SK-N-DZ (cell line): Measurements from ENCODE around the gene NR5A1.

Source experiments
- DNase-seq: peaks from one replicate; pipeline ENCODE4 v3.0.0-alpha.2; 2015; ENCODE audit warnings: low spot score

The NR5A1 gene

DNA sequence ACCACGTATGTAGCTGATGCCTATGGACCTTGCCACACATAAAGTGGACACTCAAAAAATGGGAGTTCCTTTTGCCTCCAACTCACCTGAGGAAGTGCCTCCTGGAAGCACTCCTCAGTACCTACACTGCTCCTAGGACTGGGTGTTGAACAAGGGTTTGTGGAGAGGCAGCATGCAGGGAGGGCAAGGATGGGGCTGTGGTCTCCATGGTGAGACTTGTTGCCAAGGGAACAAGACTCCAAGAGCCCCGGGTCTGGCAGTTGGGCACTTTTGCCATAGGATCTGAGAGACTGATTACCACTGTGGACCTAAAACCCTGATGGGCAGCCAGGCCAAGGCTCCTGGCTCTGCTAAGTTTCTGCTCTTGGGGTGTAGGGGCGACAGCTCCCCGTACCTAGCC lies 6.9 kb upstream of the NR5A1 start:
- no peak for DNase-seq

DNA sequence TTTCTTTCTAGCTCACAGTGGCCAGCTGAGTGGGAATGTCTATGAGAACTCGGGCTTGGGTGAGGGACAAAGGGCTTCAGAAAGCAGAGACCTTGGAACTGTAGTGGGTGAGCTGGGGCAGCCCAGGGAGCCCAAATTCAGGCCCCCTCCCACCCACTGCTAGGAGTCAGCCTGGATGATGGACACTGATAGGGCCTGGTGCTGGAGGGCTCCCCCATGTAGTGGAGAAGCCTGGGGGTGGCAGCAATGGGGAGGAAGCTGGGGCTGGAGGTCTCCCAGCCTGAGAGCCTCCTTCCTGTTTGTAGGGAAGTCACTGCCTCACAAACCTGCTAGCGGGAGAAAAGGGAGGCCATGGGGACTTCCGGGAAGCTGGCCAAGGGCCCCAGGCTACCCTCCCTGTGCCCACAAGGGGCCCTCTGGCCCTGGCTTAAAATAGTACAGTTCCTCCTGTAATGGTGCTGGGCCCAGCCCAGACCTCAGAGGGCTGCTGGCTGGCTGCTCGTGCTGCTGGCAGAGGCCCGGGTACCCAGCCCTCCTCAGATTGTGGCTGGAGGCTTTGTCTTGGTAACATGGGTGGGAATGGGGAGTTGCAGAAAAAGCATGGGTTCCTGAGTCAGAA lies 6.3 kb upstream of the NR5A1 start:
- no peak for DNase-seq

DNA sequence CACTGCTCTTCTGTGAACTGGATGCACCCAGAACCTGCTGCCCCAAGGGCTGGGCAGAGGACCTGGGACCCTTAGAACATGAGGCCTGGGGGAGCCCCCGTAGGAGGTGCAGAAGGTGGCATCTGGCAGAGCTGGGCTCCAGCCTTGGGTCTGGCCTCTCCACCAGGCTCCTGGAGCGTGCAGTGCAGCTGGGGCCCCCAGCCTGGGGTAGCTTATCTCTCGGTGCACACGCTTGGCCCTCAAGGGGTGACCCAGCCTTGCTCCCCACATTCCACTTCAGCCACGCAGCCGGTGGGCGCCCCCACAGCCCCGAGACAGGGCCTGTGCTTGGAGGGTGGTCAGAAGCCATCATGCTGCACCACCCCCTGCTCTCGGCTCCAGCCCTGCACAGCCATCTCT lies 5.6 kb upstream of the NR5A1 start:
- no peak for DNase-seq

DNA sequence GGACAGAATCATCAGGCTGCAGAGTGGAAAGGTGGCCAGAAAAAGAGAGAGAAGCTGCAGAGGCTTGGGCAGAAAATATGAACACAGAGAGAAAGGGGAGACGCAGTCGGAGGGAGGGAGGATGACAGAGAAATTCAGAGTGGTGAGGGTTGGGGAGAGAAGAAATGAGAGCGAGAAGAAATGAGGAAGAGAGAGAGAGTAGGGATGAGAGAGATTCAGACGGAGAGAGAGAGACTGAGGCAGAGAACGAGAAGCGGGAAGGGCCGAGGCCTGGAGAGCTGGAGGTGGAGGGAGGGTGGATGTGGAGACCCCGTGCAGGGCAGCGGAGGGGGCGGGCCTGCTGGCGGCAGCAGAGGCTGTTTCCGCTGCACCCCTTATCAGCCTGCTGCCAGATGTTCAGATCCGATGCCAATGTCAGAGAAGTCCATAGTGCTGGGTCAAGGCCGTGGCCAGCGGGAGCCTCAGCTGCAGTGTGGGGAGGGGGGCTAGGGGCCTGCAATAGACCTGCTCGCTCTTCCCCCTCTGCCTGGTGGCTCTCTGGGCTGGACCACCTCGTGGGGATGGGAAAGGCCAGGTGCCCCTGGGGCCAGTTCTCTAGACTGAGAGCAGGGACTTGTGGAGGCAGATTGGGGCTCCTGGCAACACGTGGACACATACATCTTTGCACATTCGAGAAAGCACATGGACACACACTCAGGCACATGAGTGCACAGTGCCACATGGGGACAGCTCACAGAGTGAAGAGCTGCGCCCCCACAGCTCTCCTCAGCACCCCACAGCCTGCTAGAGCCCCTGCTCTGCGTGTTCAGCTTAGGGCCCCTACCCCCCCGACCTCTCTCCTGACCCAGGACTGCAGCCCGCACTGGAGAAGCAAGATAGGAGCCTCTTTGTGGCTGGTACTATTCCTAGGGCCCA lies 4.9 kb upstream of the NR5A1 start:
- DNase-seq: peak; percentile 51

DNA sequence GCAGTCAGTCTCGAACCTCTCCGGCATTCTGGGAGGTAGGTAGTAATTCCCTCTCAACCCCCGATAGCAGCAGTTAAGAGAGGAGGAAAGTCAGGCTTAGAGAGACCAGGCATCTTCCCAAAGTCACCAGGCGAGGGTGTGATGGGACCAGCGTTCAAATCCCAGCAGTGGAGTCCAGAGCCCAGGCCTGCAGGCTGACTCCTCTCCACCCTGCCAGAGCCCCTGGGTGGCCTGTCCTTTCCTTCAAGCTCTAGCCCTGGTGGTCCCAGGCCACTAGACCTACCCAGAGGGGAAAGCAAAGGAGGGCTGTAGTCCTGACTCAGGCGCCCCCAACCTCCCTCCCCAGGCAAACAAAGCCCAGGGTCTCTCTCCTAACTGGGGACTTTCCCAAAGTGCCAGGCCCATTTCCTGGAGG lies 4.2 kb upstream of the NR5A1 start:
- DNase-seq: peak; percentile 44

DNA sequence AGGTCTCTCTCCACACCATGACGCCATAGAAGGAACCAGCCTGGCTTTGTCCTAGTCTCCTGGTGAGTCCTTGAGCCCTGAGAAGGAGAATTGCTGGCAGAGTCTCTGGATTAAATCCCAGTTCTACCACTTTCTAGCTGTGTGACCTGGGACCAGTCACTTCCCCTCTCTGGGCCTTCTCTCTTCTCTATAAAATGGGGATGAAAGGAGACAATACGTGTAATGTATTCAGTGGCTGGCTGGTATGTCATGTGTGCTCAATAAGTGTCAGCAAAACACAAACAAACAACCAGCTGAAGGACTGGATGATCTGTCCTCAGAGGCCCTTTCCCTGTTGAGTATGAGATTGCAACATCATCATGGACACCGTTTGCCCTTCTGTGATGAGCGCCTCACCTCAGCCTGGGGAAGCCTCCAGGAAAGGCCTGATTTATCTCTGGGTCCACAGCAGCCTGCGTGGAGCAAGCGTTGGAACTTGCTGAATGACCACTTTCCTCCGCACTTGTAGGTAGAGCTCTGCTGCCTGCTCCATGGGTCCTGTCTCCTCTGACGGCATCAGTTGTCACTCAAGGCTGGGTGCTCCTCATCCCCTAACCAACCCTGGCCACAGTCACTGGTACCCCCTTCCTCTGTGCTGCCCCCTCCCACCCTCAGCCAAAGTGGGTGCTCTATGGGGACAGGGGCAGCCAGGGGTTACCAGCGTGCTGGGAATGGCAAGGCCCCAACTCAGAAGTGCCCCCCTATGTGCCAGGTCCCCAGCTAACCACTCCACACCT lies 3.6 kb upstream of the NR5A1 start:
- no peak for DNase-seq

DNA sequence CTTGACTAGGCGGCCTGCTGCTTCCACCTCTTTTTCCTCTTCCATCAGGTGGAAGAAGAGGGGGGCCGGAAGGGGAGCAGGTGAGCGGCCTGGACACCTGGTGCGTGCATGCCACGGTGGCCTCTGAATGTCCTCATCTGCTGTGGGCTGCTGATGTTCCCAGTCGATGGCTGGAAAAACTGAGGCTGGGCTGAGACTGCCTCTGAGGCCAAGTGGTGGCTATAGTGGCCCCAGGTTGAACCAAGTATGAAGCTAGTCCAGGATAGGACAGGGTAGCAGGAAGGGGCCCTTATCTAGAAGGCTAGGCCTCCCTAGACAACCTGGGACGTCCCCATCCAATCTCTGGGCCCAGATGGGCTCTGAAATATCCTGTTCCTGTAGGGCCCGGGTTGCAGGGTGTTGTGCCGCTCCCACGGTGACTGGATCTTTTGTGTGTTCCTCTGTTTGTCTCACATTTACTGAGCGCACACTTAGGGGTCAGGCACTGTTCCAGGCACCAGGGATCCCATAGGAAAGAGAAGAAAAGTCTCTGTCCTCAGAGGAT lies 753 bp upstream of the NR5A1 start:
- DNase-seq: no peak

DNA sequence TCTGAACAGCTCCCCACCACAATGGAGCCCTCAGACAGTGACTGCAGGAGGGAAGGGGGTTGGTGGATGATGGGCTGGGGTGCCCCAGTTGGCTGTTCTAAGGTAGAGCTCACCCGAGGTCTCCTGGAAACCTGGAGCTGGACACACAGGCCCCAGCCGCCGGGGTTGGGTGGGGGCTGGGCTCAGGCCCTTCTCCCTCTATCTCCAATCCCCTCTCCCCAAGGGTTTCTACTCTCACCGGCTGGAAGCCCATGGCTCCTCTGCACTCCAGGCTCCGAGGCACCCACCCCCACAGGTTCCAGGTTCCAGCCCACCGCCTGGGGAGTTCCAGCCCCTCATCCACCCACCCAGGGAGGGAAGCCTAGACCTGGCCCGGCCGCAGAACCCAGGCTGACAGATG lies 766 bp downstream of the NR5A1 start:
- DNase-seq: no peak

DNA sequence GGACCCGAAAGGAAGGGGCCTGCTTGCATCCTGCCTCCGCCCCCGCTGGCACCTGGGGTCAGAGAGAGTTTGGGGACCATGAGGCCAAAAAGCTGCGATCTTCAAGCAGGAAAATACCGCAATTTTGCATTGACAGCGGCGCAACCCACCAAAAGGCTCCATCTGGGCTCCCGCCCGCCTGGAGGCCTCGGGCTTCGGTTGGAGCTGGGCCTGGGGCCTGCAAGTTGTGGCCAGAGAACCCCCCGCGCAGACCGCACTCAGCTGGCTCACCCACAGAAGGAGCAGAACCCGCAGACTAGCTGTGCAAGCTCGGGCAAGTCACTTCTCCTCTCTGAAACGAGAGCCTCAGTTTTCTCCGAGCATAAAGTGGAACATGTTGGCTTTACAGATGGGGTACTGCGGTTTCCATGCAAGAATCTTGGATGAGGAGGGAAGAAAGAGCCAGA lies 1.3 kb downstream of the NR5A1 start:
- DNase-seq: no peak

DNA sequence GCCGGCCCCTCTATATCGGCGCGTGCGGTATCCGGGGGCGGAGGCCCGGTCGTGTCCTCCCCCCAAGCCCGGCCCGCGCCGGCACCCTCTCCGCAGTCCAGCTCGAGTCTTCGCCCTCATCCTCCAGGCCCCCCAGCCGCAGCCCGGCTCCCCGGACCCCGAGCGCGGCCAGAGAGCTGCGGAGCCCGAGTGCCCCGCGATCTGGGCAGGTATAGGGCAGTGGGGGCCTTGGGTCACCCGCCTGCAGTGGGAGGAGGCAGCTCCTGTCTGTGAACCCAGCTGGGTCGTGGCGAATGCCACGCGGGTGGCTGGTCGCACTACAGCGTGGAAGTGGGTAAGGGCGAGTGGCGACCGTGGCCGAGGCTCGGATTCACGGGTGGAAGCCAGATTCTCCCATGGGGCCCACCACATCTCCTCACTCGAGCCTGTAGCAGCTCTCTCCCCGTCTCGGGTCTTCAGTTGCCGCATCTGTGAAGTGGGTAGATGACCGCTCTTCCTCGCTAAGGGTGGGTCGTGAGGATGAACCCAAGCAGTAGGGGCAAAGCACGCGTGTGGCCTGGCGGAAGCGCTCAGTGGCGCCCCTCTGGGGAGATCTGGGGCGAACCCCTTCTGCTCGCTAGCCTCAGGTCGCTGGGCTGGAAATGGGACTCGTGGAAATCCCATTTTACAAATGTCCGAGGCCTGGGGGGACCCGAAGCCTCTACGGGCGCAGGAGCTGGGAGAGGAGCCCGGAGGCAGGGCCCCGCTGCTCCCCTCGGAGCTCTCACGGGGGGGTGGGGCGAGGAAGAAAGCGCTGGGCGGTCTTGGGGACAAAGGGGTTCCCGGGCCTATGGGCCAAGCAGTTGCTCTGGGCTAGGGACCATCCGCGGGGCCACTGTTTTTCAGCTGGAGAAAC lies 1.9 kb downstream of the NR5A1 start:
- no peak for DNase-seq

DNA sequence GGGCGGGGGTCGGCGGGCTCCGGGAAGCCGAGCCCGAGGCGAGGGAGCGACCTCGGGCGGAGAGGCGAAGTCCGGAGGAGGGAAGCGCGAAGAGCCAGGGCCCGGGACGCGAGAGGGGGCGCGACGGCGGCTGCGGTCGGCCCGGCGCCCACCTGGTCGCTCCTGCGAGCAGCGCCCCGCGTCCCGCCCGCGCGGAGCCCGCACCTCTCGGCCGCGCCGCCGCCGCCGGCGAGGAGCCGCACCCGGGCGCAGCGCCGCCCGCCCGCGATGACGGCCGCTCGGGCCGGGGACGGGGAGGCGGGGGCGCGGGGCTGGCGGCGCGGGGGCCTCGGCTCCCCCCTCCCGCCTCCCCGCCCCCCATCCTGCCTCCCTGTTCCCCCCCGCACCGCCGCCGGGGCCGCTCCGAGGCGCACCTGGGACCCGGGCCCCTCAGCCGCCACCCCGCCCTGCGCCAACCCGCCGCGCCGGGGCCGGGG lies 2.6 kb downstream of the NR5A1 start:
- DNase-seq: no peak

DNA sequence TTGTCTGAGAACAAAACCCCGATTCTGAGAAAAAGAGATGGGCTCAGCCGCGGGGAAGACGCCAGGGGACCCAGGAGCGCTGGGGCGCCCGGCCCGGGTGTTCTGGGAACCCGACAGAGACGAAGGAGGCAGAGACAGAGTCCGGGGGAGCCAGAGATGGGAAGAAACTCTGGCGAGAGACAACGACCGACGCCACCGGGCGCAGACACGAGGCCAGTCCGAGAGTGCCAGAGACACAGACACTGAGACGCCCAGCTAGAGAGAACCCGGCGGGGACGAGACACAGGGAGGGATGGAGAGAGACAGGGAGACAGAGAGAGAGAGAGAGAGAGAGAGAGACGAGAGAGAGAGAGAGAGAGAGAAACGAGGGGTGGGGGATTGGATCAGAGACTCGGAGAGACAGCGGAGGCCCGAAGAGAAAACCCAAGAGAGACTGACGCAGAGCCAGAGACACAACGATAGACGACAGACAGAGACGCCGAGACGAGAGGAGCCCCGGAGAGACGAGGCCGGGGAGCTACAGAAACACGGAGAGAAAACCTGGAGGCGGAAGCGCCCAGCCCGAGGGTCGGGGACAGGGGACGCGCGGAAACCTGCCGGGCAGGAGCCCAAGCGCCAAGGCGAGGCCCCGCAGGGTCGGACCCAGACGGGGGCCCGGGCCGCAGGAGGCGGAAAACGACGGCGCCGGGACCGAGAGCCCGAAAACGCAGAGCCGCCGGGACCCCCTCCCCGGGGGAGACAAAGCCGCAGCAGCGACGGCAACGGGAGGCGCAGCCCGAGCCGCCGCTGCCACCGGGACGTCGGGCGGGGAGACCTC lies 3.3 kb downstream of the NR5A1 start:
- DNase-seq: no peak

DNA sequence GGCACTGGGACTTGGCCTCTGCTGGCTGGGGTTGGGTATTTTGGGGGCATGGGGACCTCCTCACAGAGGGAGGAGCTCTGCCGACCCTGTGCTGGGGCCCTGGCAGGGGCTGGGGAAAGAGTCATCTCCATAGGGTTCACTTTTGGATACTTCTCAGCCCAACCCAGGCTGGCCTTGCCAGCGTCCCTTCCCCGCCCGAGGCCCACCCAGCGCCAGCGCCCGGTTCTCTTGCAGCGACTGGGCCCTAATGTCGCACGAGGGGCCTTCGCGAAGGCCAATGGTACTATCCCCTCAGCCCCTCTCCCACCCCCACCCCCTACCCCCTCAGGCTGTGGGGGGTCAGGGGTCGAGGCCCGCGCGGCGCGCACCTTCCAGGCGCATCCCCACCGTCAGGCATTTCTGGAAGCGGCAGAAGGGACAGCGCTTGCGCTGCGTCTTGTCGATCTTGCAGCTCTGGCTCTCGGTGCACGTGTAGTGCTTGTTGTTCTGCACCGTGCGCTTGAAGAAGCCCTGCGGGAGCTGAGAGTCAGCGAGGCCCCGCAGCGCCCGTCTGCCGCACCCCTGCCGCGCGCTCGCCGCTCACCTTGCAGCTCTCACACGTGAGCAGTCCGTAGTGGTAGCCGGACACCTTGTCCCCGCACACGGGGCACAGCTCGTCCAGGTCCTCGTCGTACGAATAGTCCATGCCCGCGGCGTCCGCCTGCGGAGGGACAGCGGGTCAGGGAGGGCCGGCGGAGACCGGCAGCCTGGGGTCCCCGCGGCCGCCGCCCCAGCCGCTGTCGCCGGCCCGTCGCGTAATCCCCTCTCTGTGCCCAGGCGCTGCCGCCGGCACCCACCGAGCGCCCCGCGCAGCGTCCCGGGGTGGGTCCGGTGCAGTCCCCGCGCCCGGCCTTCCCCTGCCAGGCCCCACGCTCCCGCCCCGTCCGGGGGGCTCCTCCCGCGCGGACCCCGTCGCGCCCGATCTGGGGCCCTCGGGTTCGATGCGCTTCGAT lies 4.2 kb downstream of the NR5A1 start:
- DNase-seq: no peak

DNA sequence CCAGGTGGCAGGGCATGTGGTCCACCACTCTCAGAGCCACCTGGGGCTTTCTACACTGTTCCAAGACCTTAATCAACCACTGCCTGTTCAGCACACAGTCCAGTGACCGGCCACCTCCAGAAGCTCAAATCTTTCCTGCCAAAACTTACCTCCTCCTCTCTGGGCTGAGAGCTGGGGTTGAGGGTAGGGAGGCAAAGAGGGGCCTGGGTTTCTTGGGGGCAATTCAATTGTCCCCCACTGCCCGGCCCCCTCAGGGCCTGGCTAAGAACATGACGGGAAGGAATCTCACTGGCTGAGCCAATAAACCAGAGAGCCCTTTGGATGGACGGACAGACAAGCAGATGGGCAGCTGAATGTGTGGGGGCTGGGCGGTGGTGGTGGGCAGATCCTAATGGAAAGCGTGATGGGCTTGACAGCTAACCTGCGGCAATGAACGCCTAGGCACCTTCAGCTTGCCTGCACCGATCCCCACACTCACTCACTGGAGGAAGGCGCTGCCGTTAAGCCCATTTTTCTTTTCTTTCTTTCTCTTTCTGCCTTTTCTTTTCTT lies 5.4 kb downstream of the NR5A1 start:
- DNase-seq: no peak

DNA sequence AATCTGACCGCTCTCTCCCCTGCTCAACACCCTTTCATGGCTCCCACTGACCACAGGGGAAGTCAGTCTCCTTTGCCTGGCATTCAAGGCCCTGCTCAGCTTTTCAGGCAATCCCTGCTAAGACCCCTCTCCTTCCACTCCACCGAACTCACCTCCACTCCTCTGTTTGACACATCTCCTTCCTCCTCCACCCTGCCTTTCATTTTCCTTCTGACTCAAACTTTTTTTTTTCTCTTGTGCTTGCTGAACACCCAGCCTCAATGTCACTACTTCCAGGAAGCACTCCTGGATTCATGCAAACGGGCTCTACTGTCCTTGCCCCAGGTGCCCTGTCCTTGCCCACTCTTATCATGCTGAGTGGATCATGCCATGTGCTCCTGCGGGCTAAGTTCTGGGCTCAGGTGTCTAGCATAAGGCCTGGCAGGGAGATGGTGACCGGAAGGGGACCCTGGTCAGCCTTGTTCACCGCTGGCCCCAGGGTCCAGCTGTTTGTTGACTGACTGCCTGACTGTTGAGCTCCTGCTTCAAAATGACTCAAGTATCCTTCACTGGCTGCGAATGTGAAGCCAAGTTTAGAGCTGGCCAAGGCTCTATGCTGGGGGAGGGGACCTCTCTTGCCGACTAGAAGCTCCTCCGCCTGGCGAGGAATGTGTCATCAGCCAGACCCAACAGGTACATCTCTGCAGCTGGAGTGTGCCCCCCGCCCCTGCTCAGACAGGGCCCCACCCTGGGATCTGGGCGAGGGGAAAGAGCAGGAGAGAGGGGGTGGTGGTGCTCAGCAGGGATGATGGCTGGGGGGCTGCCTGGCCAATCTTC lies 6.2 kb downstream of the NR5A1 start:
- no peak for DNase-seq

DNA sequence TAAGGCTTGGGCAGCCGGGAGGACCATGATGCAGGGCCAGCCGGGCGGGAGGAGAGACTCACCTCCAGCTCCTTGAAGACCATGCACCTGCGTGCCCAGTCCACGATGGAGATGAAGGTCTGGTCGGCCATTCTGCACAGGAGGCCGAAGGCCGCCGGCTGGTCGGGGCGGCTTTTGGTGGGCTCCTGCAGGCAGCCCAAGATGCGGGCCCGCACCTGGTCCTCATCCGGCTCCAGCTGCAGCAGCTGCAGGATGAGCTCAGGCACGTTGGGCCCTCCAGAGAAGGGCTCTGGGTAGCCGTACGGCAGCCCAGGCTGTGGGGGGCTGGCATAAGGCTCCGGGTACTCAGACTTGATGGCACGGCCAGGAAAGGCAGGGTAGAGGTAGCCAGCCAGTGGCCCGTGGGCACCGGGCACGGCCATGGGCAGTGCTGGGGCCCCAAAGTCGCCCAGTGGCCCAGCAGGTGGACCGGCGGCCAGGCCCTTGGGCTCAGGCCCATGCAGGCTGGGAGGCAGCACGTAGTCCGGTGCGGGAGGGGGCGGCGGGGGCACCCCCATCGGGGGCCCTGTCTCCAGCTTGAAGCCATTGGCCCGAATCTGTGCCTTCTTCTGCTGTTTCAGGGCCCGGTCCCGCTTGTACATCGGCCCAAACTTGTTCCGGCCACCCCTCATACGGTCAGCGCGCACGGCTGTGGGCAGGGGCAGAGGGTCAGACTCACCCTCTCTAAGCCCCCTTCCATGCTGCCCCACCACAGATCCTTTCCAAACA lies 7.0 kb downstream of the NR5A1 start:
- no peak for DNase-seq

DNA sequence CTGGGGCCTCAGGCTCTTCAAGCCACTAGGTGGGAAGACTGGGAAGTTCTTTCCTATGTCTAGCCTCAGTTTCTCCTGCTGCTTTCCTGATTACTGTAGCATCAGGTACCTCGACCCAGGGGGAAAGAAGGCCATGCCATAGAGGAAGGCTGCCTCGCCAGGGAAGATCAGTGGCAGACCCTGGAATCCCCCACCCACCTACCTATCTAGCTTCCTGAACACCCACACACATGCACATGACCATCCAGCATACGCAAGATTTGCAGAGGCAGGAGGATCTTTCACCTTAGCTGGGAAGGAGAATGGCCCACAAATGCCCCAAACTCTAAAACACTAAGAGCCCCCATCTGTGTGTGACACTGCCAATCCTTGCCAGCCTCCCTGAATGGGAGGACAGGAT lies 8.0 kb downstream of the NR5A1 start:
- DNase-seq: no peak
